H1 (cell line): ENCODE measurements around the gene PIBF1. TPM values are rescaled to one million over a fixed set of nuclear protein-coding genes. Genes with fewer than 3 reads are reported as not detected.

Experiments
- CTCF ChIA-PET: fragments of 300-600 bp; sonication (Branson Sonifier 250); formaldehyde crosslinking; loops from one replicate; lab custom pipeline; 2021; ENCODE audit not compliant: partially characterized antibody; lab: Charles Lee
- POLR2A ChIA-PET: fragments of 300-600 bp; sonication (Branson Sonifier 250); formaldehyde crosslinking; loops from one replicate; lab custom pipeline; 2021; ENCODE audit warnings: inconsistent platforms; ENCODE audit not compliant: partially characterized antibody; lab: Charles Lee
- DNase-seq, 2 experiments: peaks; one replicate each; pipeline versions ENCODE4 v3.0.0 to v3.0.0-alpha.2; 2010 to 2022; ENCODE audit warnings: low spot score in 2 of 2, low read depth in 1 of 2, mixed read lengths in 1 of 2
- FAIRE-seq: peaks from 2 replicates; lab custom pipeline; 2011; peaks lifted over from hg19 to GRCh38; lab: Jason Lieb, UNC
- H2AFZ ChIP-seq: 2 replicates; pipeline ENCODE4 v1.8.1; 2012; ENCODE audit warnings: low read length, inconsistent platforms
- H2AK5ac ChIP-seq: 2 replicates; pipeline ENCODE4 v1.6.1; 2013; ENCODE audit warnings: low read depth, low read length
- H2BK120ac ChIP-seq: replicated peaks from 2 replicates; pipeline ENCODE3; 2013; ENCODE audit warnings: low read depth, low read length, inconsistent platforms
- H2BK12ac ChIP-seq: 2 replicates; pipeline ENCODE4 v1.6.1; 2013; ENCODE audit warnings: low read depth, low read length
- H2BK15ac ChIP-seq: 2 replicates; pipeline ENCODE4 v1.6.1; 2013; ENCODE audit warnings: low read length
- H2BK20ac ChIP-seq: 2 replicates; pipeline ENCODE4 v1.6.1; 2013; ENCODE audit warnings: low read length
- H2BK5ac ChIP-seq: 2 replicates; pipeline ENCODE4 v1.6.1; 2013; ENCODE audit warnings: low read depth, low read length
- H3K14ac ChIP-seq: 2 replicates; pipeline ENCODE4 v1.6.1; 2013; ENCODE audit warnings: inconsistent platforms; ENCODE audit not compliant: insufficient read length
- H3K18ac ChIP-seq: 2 replicates; pipeline ENCODE4 v1.6.1; 2013; ENCODE audit warnings: low read length; ENCODE audit errors: extremely low read depth
- H3K23ac ChIP-seq: 2 replicates; pipeline ENCODE4 v1.6.1; 2013; ENCODE audit warnings: inconsistent platforms; ENCODE audit not compliant: insufficient read length
- H3K23me2 ChIP-seq: 2 replicates; pipeline ENCODE4 v1.6.1; 2013; ENCODE audit warnings: low read depth, low read length
- H3K27ac ChIP-seq: 2 replicates; pipeline ENCODE4 v1.6.1; 2011; ENCODE audit warnings: low read depth, low read length, inconsistent platforms
- H3K27me3 ChIP-seq, 4 experiments: replicated peaks in 1 of 4; 1 replicate in 1 of 4; 2 replicates in 3 of 4; pipeline versions ENCODE4 v1.6.1 to v1.8.1; 2011 to 2013; ENCODE audit warnings: low read length in 3 of 4, mild to moderate bottlenecking in 3 of 4, inconsistent platforms in 2 of 4, mixed read lengths in 2 of 4, moderate library complexity in 1 of 4; ENCODE audit not compliant: control insufficient read depth in 3 of 4, insufficient read depth in 3 of 4; ENCODE audit errors: extremely low read depth in 1 of 4
- H3K36me3 ChIP-seq, 4 experiments: 2 replicates each; pipeline versions ENCODE4 v1.6.1 to v1.8.1; 2011 to 2013; ENCODE audit warnings: mild to moderate bottlenecking in 4 of 4, low read length in 3 of 4, moderate library complexity in 2 of 4, control low read depth in 1 of 4, inconsistent platforms in 1 of 4; ENCODE audit not compliant: insufficient read depth in 4 of 4, control insufficient read depth in 2 of 4
- H3K4ac ChIP-seq: replicated peaks from 2 replicates; pipeline ENCODE3; 2013; ENCODE audit warnings: low read length, low read depth, mixed read lengths, inconsistent platforms; ENCODE audit not compliant: insufficient read length
- H3K4me1 ChIP-seq, 4 experiments: replicated peaks in 1 of 4; 1 replicate in 1 of 4; 2 replicates in 3 of 4; pipeline versions ENCODE4 v1.6.1 to v1.8.1; 2011 to 2013; ENCODE audit warnings: low read length in 3 of 4, inconsistent platforms in 2 of 4, mixed read lengths in 1 of 4; ENCODE audit not compliant: insufficient read depth in 4 of 4, control insufficient read depth in 3 of 4
- H3K4me2 ChIP-seq, 2 experiments: 2 replicates each; pipeline versions ENCODE4 v1.6.1 to v1.8.1; 2011 to 2013; ENCODE audit warnings: low read depth in 2 of 2, low read length in 2 of 2, control low read depth in 1 of 2, inconsistent platforms in 1 of 2, mild to moderate bottlenecking in 1 of 2; ENCODE audit not compliant: insufficient read depth in 1 of 2
- H3K4me3 ChIP-seq, 4 experiments: fragments of 200-600, 300-600 bp in 1 of 4; sonication (generic), shearing (Covaris generic), sonication (Bioruptor Twin) in 1 of 4; 2 replicates each; pipeline versions ENCODE4 v1.5.1 to v1.8.1; 2011 to 2016; ENCODE audit warnings: low read length in 4 of 4, low read depth in 3 of 4, control low read depth in 2 of 4, inconsistent platforms in 2 of 4, mild to moderate bottlenecking in 2 of 4, mixed read lengths in 1 of 4, moderate library complexity in 1 of 4; ENCODE audit not compliant: insufficient read depth in 2 of 4; ENCODE audit errors: extremely low read depth in 1 of 4
- H3K56ac ChIP-seq: replicated peaks from 2 replicates; pipeline ENCODE3; 2013; ENCODE audit warnings: low read depth, mild to moderate bottlenecking, mixed read lengths, low read length, inconsistent platforms; ENCODE audit not compliant: insufficient read length
- H3K79me1 ChIP-seq: 2 replicates; pipeline ENCODE4 v1.6.1; 2013; ENCODE audit warnings: low read depth, low read length, control low read depth
- H3K79me2 ChIP-seq, 2 experiments: 2 replicates each; pipeline versions ENCODE4 v1.6.1 to v1.8.1; 2012 to 2013; ENCODE audit warnings: low read length in 2 of 2, mild to moderate bottlenecking in 2 of 2, inconsistent platforms in 1 of 2; ENCODE audit not compliant: insufficient read depth in 2 of 2, control insufficient read depth in 1 of 2
- H3K9ac ChIP-seq, 4 experiments: replicated peaks in 1 of 4; 1 replicate in 1 of 4; 2 replicates in 3 of 4; pipeline versions ENCODE4 v1.6.1 to v1.8.1; 2011 to 2013; ENCODE audit warnings: low read depth in 3 of 4, low read length in 3 of 4, control low read depth in 2 of 4, mild to moderate bottlenecking in 2 of 4, moderate library complexity in 2 of 4, inconsistent platforms in 1 of 4; ENCODE audit errors: extremely low read depth in 1 of 4
- H3K9me3 ChIP-seq, 2 experiments: 2 replicates each; pipeline versions ENCODE4 v1.6.1 to v1.8.1; 2012 to 2013; ENCODE audit warnings: mild to moderate bottlenecking in 2 of 2, moderate library complexity in 2 of 2, control low read depth in 1 of 2, inconsistent platforms in 1 of 2, low read depth in 1 of 2, low read length in 1 of 2, mixed read lengths in 1 of 2; ENCODE audit not compliant: insufficient read depth in 2 of 2
- H4K20me1 ChIP-seq, 2 experiments: replicated peaks in 1 of 2; 2 replicates each; pipeline versions ENCODE3 to v1.8.1; 2011 to 2013; ENCODE audit warnings: inconsistent platforms in 2 of 2, low read length in 2 of 2, mild to moderate bottlenecking in 1 of 2; ENCODE audit not compliant: insufficient read depth in 2 of 2, control insufficient read depth in 1 of 2
- H4K5ac ChIP-seq: 2 replicates; pipeline ENCODE4 v1.6.1; 2013; ENCODE audit warnings: low read length, low read depth, mixed read lengths, inconsistent platforms; ENCODE audit not compliant: insufficient read length
- H4K8ac ChIP-seq: 2 replicates; pipeline ENCODE4 v1.8.0; 2013; ENCODE audit warnings: mild to moderate bottlenecking, moderate library complexity, low read length, inconsistent platforms; ENCODE audit not compliant: insufficient read depth; ENCODE audit errors: extremely low read depth
- H4K91ac ChIP-seq: replicated peaks from 2 replicates; pipeline ENCODE3; 2013; ENCODE audit warnings: low read length, mixed read lengths, inconsistent platforms; ENCODE audit not compliant: insufficient read length
- ASH2L ChIP-seq: fragments of 200-600, 300-600 bp; sonication (generic); IDR thresholded peaks from one replicate; pipeline ENCODE4 v1.7.1; 2017; ENCODE audit warnings: low read length
- GABPA ChIP-seq: IDR thresholded peaks from 2 replicates; pipeline ENCODE4 v1.6.1; 2011; ENCODE audit warnings: mild to moderate bottlenecking, low read length, moderate library complexity, borderline replicate concordance; ENCODE audit not compliant: insufficient read depth
- HDAC2 ChIP-seq, 2 experiments: fragments of 300-600 bp in 1 of 2; sonication (generic) in 1 of 2; IDR thresholded peaks; 2 replicates each; pipeline ENCODE4 v1.6.1; 2011 to 2012; ENCODE audit warnings: low read depth in 2 of 2, low read length in 2 of 2, mild to moderate bottlenecking in 2 of 2, moderate library complexity in 2 of 2, borderline replicate concordance in 1 of 2, inconsistent platforms in 1 of 2
- JUN ChIP-seq: IDR thresholded peaks from 2 replicates; pipeline ENCODE4 v1.6.1; 2011; ENCODE audit warnings: low read depth, mild to moderate bottlenecking, improper control_type of control experiment, low read length
- KDM1A ChIP-seq: fragments of 200-600, 300-600 bp; sonication (generic); IDR thresholded peaks from 2 replicates; pipeline ENCODE4 v1.7.1; 2016; ENCODE audit warnings: mild to moderate bottlenecking, low read length, borderline replicate concordance
- RFX5 ChIP-seq: IDR thresholded peaks from 2 replicates; pipeline ENCODE4 v1.6.1; 2011; ENCODE audit warnings: low read depth, low read length, improper control_type of control experiment, borderline replicate concordance
- RXRA ChIP-seq: IDR thresholded peaks from 2 replicates; pipeline ENCODE4 v1.6.1; 2011; ENCODE audit warnings: low read depth, mild to moderate bottlenecking, low read length, moderate library complexity; ENCODE audit not compliant: insufficient read depth
- SAP30 ChIP-seq: fragments of 300-600 bp; sonication (generic); IDR thresholded peaks from 2 replicates; pipeline ENCODE4 v1.7.1; 2012; ENCODE audit warnings: low read length, moderate library complexity, mild to moderate bottlenecking, inconsistent platforms; ENCODE audit not compliant: insufficient read depth, insufficient replicate concordance
- TBP ChIP-seq: IDR thresholded peaks from 2 replicates; pipeline ENCODE4 v1.6.1; 2011; ENCODE audit warnings: low read depth, low read length, improper control_type of control experiment
- WGBS, 2 experiments: shearing (Covaris generic) in 1 of 2; methylation state at CpG; one replicate each; pipeline versions ENCODE4 v1.1.6 to v1.1.7; 2013 to 2015; ENCODE audit warnings: low lambda C conversion rate in 2 of 2, mixed read lengths in 2 of 2, inconsistent platforms in 1 of 2, low coverage in 1 of 2, missing lambda C conversion rate in 1 of 2; ENCODE audit not compliant: insufficient replicate concordance in 2 of 2, insufficient coverage in 1 of 2, insufficient read length in 1 of 2; ENCODE audit errors: extremely low coverage in 1 of 2, missing lambda C conversion rate in 1 of 2; 5-methylcytosine and 5-hydroxymethylcytosine counted together
- polyA plus RNA-seq, 7 experiments: library from polyadenylated mRNA; depleted of rRNA in 3 of 7; stranded (reverse) in 5 of 7; unstranded in 2 of 7; fragments of >200 nt in 5 of 7; fragments of 200-250 nt in 2 of 7; gene quantifications; 1 replicate in 5 of 7; 2 replicates in 1 of 7; 4 replicates in 1 of 7; pipeline versions ENCODE4 v1.2.1 to v1.2.3, GENCODE V29; 2011 to 2013; ENCODE audit warnings: missing spikeins in 2 of 7, mixed read lengths in 2 of 7
- total RNA-seq: library from RNA; stranded (reverse); fragmentation: NEBNext Ultra II Directional; extraction: Animal tissue kit (Norgen Biotek cat#: 25700); gene quantifications from 2 replicates; pipeline ENCODE4 v1.2.1, GENCODE V29; 2021

Gene PIBF1
- total and polyA plus RNA-seq, 2 of the 8 experiments (the other 6 are each of a cell fraction or from before 2014, with no cell fraction given) = 1.1 to 13.2 TPM

DNA sequence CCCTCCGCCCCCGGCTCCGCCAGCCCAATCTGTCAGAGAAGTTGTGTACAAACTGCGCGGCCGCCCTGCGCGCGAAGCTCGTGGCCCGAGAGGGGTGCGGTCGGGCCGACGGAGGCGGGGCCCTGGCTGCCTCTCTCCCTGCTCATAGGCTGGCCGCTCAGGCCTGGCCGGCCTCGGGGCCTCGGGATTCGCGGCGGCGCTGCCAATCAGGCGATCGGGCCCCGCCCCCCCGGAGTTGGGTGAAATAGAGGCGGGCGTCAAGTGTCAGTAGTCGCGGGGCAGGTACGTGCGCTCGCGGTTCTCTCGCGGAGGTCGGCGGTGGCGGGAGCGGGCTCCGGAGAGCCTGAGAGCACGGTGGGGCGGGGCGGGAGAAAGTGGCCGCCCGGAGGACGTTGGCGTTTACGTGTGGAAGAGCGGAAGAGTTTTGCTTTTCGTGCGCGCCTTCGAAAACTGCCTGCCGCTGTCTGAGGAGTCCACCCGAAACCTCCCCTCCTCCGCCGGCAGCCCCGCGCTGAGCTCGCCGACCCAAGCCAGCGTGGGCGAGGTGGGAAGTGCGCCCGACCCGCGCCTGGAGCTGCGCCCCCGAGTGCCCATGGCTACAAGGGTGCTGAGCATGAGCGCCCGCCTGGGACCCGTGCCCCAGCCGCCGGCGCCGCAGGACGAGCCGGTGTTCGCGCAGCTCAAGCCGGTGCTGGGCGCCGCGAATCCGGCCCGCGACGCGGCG is 277.0 kb downstream of the PIBF1 start, which contains the start of gene KLF5:
TSS of gene KLF5 (plus strand) at position 270 of the 724 bp plus-strand sequence. CDS start at position 593, 323 bp downstream.
- H3K27me3 ChIP-seq = peaks cover 14 to 51% (median 37%) of the 10 kb centered on the region in 4 experiments
- CTCF ChIA-PET = interaction anchor here (0.8 to 2.5 kb wide), 7 partner anchors 13 to 413 kb away, joined by 3 to 17 read pairs (median 3); no protein-coding TSS in a partner anchor
- no peaks in the 10 kb centered on the region for H3K36me3 ChIP-seq
- H3K79me1 ChIP-seq = 0 out of 2 replicates have a peak, but pooled peaks cover 2% of the 10 kb centered on the region
- no peak within 1 kb of the TSS for H3K14ac ChIP-seq
- H3K4ac ChIP-seq = no peak within 1 kb of the TSS
- H3K56ac ChIP-seq = no peak within 1 kb of the TSS
- H4K8ac ChIP-seq = peak within 1 kb of the TSS; percentile 82; the same call in 1 of the 2 replicates
- H3K23me2 ChIP-seq = peaks cover 3% of the 10 kb centered on the region
- H3K4me3 ChIP-seq = peak within 1 kb of the TSS; percentile 53 to 78 (median 58)
- 0 out of 2 replicates have a peak within 1 kb of the TSS, but pooled peaks have one; percentile 45 for H2AFZ ChIP-seq
- H2BK15ac ChIP-seq = no peak within 1 kb of the TSS
- no peaks in the 10 kb centered on the region for H3K9me3 ChIP-seq
- POLR2A ChIA-PET = interaction anchor here (0.5 to 1.6 kb wide), 7 partner anchors 14 to 113 kb away, joined by 3 to 7 read pairs (median 3); no protein-coding TSS in a partner anchor
- no peak within 1 kb of the TSS; the same call in 1 of the 2 replicates for H2BK5ac ChIP-seq
- peaks cover 0 to 4% of the 10 kb centered on the region in 2 experiments for H4K20me1 ChIP-seq
- H4K5ac ChIP-seq = no peak within 1 kb of the TSS
- H3K4me1 ChIP-seq = peaks cover 0 to 15% (median 1%) of the 10 kb centered on the region in 4 experiments; a peak in 4 of 7 replicates
- H2BK120ac ChIP-seq = no peak within 1 kb of the TSS
- WGBS, 2 experiments = 1% methylated on average over 61 of the region's 93 CpGs; no CpG with 5 or more reads in 1 of the 2 experiments
- no peak within 1 kb of the TSS for H3K23ac ChIP-seq
- H3K18ac ChIP-seq = 0 out of 2 replicates have a peak within 1 kb of the TSS, but pooled peaks have one; percentile 13
- H3K27ac ChIP-seq = no peak within 1 kb of the TSS
- H2AK5ac ChIP-seq = no peak within 1 kb of the TSS
- FAIRE-seq = no peak
- H3K4me2 ChIP-seq = peak within 1 kb of the TSS; percentile 90 to 94
- H4K91ac ChIP-seq = no peak within 1 kb of the TSS
- no peak within 1 kb of the TSS; the same call in 1 of the 2 replicates for H2BK12ac ChIP-seq
- no peak within 1 kb of the TSS for H2BK20ac ChIP-seq
- DNase-seq = peak; percentile 73 to 98
- H3K9ac ChIP-seq = peak within 1 kb of the TSS; percentile 27 to 80 (median 60); a peak in 6 of 7 replicates
- no peaks in the 10 kb centered on the region for H3K79me2 ChIP-seq
- TF ChIP-seq KDM1A (no peak), HDAC2 (IDR thresholded peaks at IDR 0.05; ENCODE audit: borderline replicate concordance in 1 of 2, low read depth in 2 of 2, low read length in 2 of 2) (peak in 1 of 2 experiments; percentile 25; a peak in 1 of 4 replicates), ASH2L (peak; percentile 89), SAP30 (no peak), TBP (peak; percentile 79), GABPA (no peak), RFX5 (no peak), RXRA (no peak), JUN (no peak)
